ENCODE measurements around the gene SESN1. TPM values are rescaled to one million over a fixed set of nuclear protein-coding genes. Genes with fewer than 3 reads are reported as not detected.

Gene SESN1
- total RNA-seq, 1 experiment from 2014 or later, result 17.5 TPM

GRCh38 chr6:109074133-109074415 is 20.6 kb downstream of the SESN1 start:
- H4K5ac ChIP-seq (ENCODE audit: insufficient read length, low read depth, low read length), result no peak overlapping the region
- Mint-ChIP-seq H3K36me3 (ENCODE audit: insufficient read depth in 1 of 3, low read depth in 3 of 3) (no peaks in the 10 kb centered on the region), H3K27me3 (ENCODE audit: low read depth) (no peaks in the 10 kb centered on the region)

More at GRCh38 chr6:109074133-109074415, 20.6 kb downstream of the SESN1 start:
- TF ChIP-seq CTCF (conservative IDR thresholded peaks at IDR 0.05), result no peak
- Mint-ChIP-seq H3K27ac (no peak overlapping the region), H3K4me1 (peaks cover 4% of the 10 kb centered on the region in 2 experiments), H3K4me3 (no peak overlapping the region), H3K9me3 (no peaks in the 10 kb centered on the region)
- no peak overlapping the region for H3K4ac ChIP-seq (ENCODE audit: low read depth, low read length)
- no peak overlapping the region for H3K56ac ChIP-seq (ENCODE audit: insufficient read length, low read depth, low read length)
- H3K23me2 ChIP-seq (ENCODE audit: insufficient read length, low read depth, low read length, poor library complexity, severe bottlenecking), result no peaks in the 10 kb centered on the region
- H2BK15ac ChIP-seq (ENCODE audit: low read depth, low read length), result no peak overlapping the region
- no peak overlapping the region for H3K18ac ChIP-seq (ENCODE audit: insufficient read length, low read depth, low read length)
- no peaks in the 10 kb centered on the region for H3K79me2 ChIP-seq (ENCODE audit: insufficient read depth, low read length)
- H2BK120ac ChIP-seq (ENCODE audit: low read depth, low read length, poor library complexity, severe bottlenecking), result no peak overlapping the region
- H2BK20ac ChIP-seq (ENCODE audit: low read depth, low read length, poor library complexity, severe bottlenecking), result no peak overlapping the region
- H3T11ph ChIP-seq (ENCODE audit: low read length), result no peak overlapping the region
- H3K9me3 ChIP-seq (ENCODE audit: control insufficient read depth, low read depth, low read length), result no peaks in the 10 kb centered on the region
- no peak overlapping the region for H2AFZ ChIP-seq (ENCODE audit: low read length)
- no peak overlapping the region for H2BK5ac ChIP-seq (ENCODE audit: insufficient read length, low read length)
- H2BK12ac ChIP-seq (ENCODE audit: insufficient read length, low read depth, low read length), result no peak overlapping the region
- H3K14ac ChIP-seq (ENCODE audit: insufficient read depth, low read length), result no peak overlapping the region
- H4K91ac ChIP-seq (ENCODE audit: insufficient read length, low read depth, low read length), result no peak overlapping the region
- H3K4me1 ChIP-seq (ENCODE audit: insufficient read depth, low read length), result no peaks in the 10 kb centered on the region
- no peak overlapping the region for H2AK5ac ChIP-seq (ENCODE audit: insufficient read length, low read length)
- no peaks in the 10 kb centered on the region for H3K27me3 ChIP-seq (ENCODE audit: insufficient read depth, low read length)
- H3K79me1 ChIP-seq (ENCODE audit: insufficient read depth, low read depth, low read length, poor library complexity, severe bottlenecking), result no peaks in the 10 kb centered on the region
- H4K8ac ChIP-seq (replicated peaks; ENCODE audit: insufficient read length, low read depth, low read length), result no peak overlapping the region
- no peaks in the 10 kb centered on the region for H4K20me1 ChIP-seq (ENCODE audit: control insufficient read depth, insufficient read depth, insufficient read length)
- DNase-seq, result no peak
- no peak overlapping the region for H3K4me2 ChIP-seq (ENCODE audit: insufficient read depth, insufficient read length, low read length)
- H3K23ac ChIP-seq (ENCODE audit: insufficient read length, low read depth, low read length), result no peak overlapping the region
- no peak overlapping the region for H3K9ac ChIP-seq (ENCODE audit: extremely low read depth, insufficient read length, low read length)
- no peak overlapping the region for H3K27ac ChIP-seq (ENCODE audit: insufficient read length, low read depth, low read length)

All from H9 (cell line).